Right atrium auricular region (tissue), 2 donors: Measurements from ENCODE around the gene DUS3L. TPM values are rescaled to one million over a fixed set of nuclear protein-coding genes. Genes with fewer than 3 reads are reported as not detected.
"Not testable (repeated sequence)": the region's sequence is repeated elsewhere in the genome, so short reads cannot be mapped to it uniquely, and the experiment has no call there.

Experiments
- DNase-seq: peaks from one replicate; pipeline ENCODE4 v3.0.0-alpha.2; 2019; ENCODE audit warnings: low spot score
- H3K27ac ChIP-seq, 2 donors: fragments of 200-600 bp; sonication (generic); 1 replicate in 1 of 2; 2 replicates in 1 of 2; pipeline ENCODE4 v1.5.1; 2016 to 2019
- H3K27me3 ChIP-seq, 2 donors: fragments of 200-600 bp; sonication (generic); one replicate each; pipeline versions ENCODE4 v1.5.1 to v1.6.0; 2017 to 2019
- H3K36me3 ChIP-seq: fragments of 200-600 bp; sonication (generic); one replicate; pipeline ENCODE4 v1.5.1; 2016
- H3K4me1 ChIP-seq, 2 donors: fragments of 200-600 bp; sonication (generic); one replicate each; pipeline versions ENCODE4 v1.5.1 to v1.6.0; 2017 to 2019
- H3K4me3 ChIP-seq, 2 donors: fragments of 200-600 bp; sonication (generic); 1 replicate in 1 of 2; 2 replicates in 1 of 2; pipeline ENCODE4 v1.5.1; 2017 to 2019; ENCODE audit warnings: mild to moderate bottlenecking in 1 of 2, moderate library complexity in 1 of 2
- H3K9me3 ChIP-seq, 2 donors: fragments of 200-600 bp; sonication (generic); one replicate each; pipeline ENCODE4 v1.5.1; 2019
- total RNA-seq, 2 donors: library from RNA; depleted of rRNA; stranded (reverse); fragments of >200 nt; gene quantifications; one replicate each; pipeline ENCODE4 v1.1.0, GENCODE V29; 2016
- TF ChIP-seq, protein P1 (sequence below), 2 donors: fragments of 200-600 bp; sonication (generic); IDR thresholded peaks; one replicate each; pipeline ENCODE4 v1.5.1; 2019; ENCODE audit warnings: antibody characterized with exemption in 2 of 2

The DUS3L gene
- total RNA-seq, 2 donors from 2014 or later, result 12.1 to 24.8 TPM

GRCh38 chr19:5785423-5785822 is 5.5 kb downstream of the DUS3L start:
- H3K4me1 ChIP-seq, result peaks cover 0 to 7% of the 10 kb centered on the region in 2 donors
- DNase-seq, result no peak
- TF ChIP-seq, protein P1, sequence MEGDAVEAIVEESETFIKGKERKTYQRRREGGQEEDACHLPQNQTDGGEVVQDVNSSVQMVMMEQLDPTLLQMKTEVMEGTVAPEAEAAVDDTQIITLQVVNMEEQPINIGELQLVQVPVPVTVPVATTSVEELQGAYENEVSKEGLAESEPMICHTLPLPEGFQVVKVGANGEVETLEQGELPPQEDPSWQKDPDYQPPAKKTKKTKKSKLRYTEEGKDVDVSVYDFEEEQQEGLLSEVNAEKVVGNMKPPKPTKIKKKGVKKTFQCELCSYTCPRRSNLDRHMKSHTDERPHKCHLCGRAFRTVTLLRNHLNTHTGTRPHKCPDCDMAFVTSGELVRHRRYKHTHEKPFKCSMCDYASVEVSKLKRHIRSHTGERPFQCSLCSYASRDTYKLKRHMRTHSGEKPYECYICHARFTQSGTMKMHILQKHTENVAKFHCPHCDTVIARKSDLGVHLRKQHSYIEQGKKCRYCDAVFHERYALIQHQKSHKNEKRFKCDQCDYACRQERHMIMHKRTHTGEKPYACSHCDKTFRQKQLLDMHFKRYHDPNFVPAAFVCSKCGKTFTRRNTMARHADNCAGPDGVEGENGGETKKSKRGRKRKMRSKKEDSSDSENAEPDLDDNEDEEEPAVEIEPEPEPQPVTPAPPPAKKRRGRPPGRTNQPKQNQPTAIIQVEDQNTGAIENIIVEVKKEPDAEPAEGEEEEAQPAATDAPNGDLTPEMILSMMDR (IDR thresholded peaks at IDR 0.05), result no peak
- H3K27me3 ChIP-seq, result no peaks in the 10 kb centered on the region
- no peak overlapping the region for H3K4me3 ChIP-seq
- no peaks in the 10 kb centered on the region for H3K9me3 ChIP-seq
- H3K27ac ChIP-seq, result no peak overlapping the region
- peaks cover 60% of the 10 kb centered on the region for H3K36me3 ChIP-seq

DNA sequence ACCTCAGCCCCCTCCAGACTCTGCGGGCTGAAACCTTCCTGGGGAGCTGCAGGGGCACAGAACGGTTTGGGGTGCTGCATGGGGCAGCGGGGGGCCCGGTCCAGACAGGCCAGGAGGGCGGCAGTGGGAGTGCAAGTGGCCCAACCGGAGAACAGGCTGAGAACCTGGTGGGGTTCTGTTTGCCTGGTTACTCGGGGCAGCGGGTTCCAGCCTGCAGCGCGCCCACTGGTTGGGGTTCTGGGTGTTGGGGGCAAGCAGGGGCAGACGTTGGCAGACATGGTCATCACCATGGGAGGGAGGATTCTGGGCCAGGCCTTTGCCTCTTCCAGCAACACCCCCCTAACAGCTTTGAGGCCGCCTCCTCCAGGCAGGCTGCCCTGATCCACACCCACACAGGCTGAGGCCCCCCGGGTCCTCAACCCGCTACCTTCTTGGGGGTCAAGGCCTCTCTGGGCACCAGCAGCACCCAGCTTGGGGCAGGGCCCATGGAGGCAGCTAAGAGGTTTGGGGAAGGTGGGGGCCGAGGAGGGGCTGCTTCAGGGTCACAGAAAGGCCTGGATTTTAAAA is 6.3 kb downstream of the DUS3L start, which contains the start of gene PRR22:
Gene PRR22 (minus strand): TSS at position 166 of the 567 bp plus-strand sequence. CDS start 86 bp downstream, at position 80.
- TF ChIP-seq, protein P1 (IDR thresholded peaks at IDR 0.05), result no peak
- H3K4me1 ChIP-seq, result no peaks in the 10 kb centered on the region
- peaks cover 54% of the 10 kb centered on the region for H3K36me3 ChIP-seq
- H3K9me3 ChIP-seq, result no peaks in the 10 kb centered on the region
- no peak within 1 kb of the TSS for H3K4me3 ChIP-seq
- no peak within 1 kb of the TSS for H3K27ac ChIP-seq
- no peaks in the 10 kb centered on the region for H3K27me3 ChIP-seq
- no peak for DNase-seq

GRCh38 chr19:5782945-5783919 is 7.7 kb downstream of the DUS3L start:
- no peaks in the 10 kb centered on the region for H3K4me1 ChIP-seq
- peaks cover 40% of the 10 kb centered on the region for H3K36me3 ChIP-seq
- DNase-seq, result no peak
- H3K27ac ChIP-seq, result no peak overlapping the region
- no peak overlapping the region for H3K4me3 ChIP-seq
- H3K27me3 ChIP-seq, result no peaks in the 10 kb centered on the region
- no peaks in the 10 kb centered on the region for H3K9me3 ChIP-seq
- TF ChIP-seq, protein P1 (IDR thresholded peaks at IDR 0.05), result no peak

DNA sequence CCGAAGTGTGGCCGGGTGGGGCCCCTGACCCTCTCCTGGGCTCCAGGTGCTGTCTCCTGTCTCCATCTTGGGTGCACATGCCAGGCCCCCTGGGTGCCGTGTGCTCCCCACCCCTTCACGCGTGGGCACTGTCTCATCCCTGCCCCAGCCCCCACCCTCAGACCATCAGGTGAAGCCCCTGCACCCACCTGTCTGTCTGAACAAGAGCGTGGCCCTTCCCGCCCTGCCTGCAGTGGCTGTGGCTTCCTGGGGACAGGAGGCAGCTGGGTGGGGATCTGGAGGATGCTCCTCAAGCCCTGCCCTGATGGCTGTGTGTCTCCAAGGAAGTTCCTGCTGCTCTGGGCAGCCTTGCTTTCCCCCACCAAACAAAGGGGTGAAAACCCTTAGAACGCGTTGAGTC is 8.6 kb downstream of the DUS3L start:
- Histone ChIP-seq H3K27me3 (no peaks in the 10 kb centered on the region), H3K4me3 (no peak overlapping the region), H3K27ac (no peak overlapping the region), H3K36me3 (peaks cover 31% of the 10 kb centered on the region), H3K4me1 (no peaks in the 10 kb centered on the region), H3K9me3 (no peaks in the 10 kb centered on the region)
- TF ChIP-seq, protein P1 (IDR thresholded peaks at IDR 0.05), result no peak
- DNase-seq, result no peak

- H3K4me1 ChIP-seq, DNase-seq, H3K27me3 ChIP-seq, H3K27ac ChIP-seq, H3K9me3 ChIP-seq, H3K4me3 ChIP-seq: not testable (repeated sequence)
- H3K36me3 ChIP-seq, result peaks cover 17% of the 10 kb centered on the region
Measured at GRCh38 chr19:5780916-5781315, 10.0 kb downstream of the DUS3L start.

- Histone ChIP-seq H3K36me3 (no peaks in the 10 kb centered on the region), H3K9me3 (no peaks in the 10 kb centered on the region), H3K4me1 (no peaks in the 10 kb centered on the region), H3K4me3 (no peak overlapping the region), H3K27me3 (no peaks in the 10 kb centered on the region), H3K27ac (no peak overlapping the region)
- TF ChIP-seq, protein P1 (IDR thresholded peaks at IDR 0.05), result no peak
- DNase-seq, result no peak
Measured at GRCh38 chr19:5778402-5778801, 12.6 kb downstream of the DUS3L start.
